GM12878 (cell line): ENCODE measurements around the gene PSMD8. TPM values are rescaled to one million over a fixed set of nuclear protein-coding genes. Genes with fewer than 3 reads are reported as not detected.

ENCODE experiments used
- ATAC-seq: fragments of 200-7000 bp; cut with Tn5 transposase; 3 replicates; pipeline ENCODE4 v1.9.1; 2020; ENCODE audit warnings: mild to moderate bottlenecking, moderate library complexity
- BruUV-seq: library from RNA; stranded (reverse); fragments of 400-500 nt; replicated peaks from 2 replicates; lab custom pipeline; 2021; lab: Mats Ljungman, UMichigan
- CTCF ChIA-PET: fragments of 300-600 bp; sonication (Branson Sonifier 250); formaldehyde crosslinking; extraction: SDS; loops from one replicate; lab custom pipeline; 2021; ENCODE audit warnings: inconsistent platforms; lab: Yijun Ruan, JAX
- POLR2A ChIA-PET: fragments of 350-600 bp; formaldehyde crosslinking; extraction: SDS; loops from one replicate; lab custom pipeline; 2021; ENCODE audit warnings: inconsistent platforms; lab: Charles Lee
- RAD21 ChIA-PET: fragments of 300-600 bp; sonication (Branson Sonifier 250); formaldehyde crosslinking; loops from one replicate; lab custom pipeline; 2023; ENCODE audit warnings: antibody characterized with exemption; ENCODE audit not compliant: unreplicated experiment; lab: Charles Lee
- SMC1A ChIA-PET: fragments of 300-600 bp; sonication (Branson Sonifier 250); formaldehyde crosslinking; loops from one replicate; lab custom pipeline; 2023; ENCODE audit not compliant: unreplicated experiment, uncharacterized antibody; lab: Charles Lee
- DNase-seq: peaks from one replicate; pipeline ENCODE4 v3.0.0-alpha.2; 2011; ENCODE audit warnings: low read depth, low spot score
- FAIRE-seq: peaks from 3 replicates; lab custom pipeline; 2011; peaks lifted over from hg19 to GRCh38; lab: Jason Lieb, UNC
- H2AFZ ChIP-seq: 2 replicates; pipeline ENCODE4 v1.6.0; 2011; ENCODE audit warnings: low read depth, low read length, control low read depth; ENCODE audit not compliant: control insufficient read depth
- H3K27ac ChIP-seq: 2 replicates; pipeline ENCODE4 v1.5.1; 2011; ENCODE audit warnings: control low read depth; ENCODE audit not compliant: control insufficient read depth, insufficient read depth
- H3K27me3 ChIP-seq, 2 experiments: replicated peaks in 1 of 2; 2 replicates each; pipeline versions ENCODE4 v1.6.0 to v1.6.1; 2011; ENCODE audit warnings: low read length in 1 of 2; ENCODE audit not compliant: control insufficient read depth in 2 of 2, insufficient read depth in 2 of 2
- H3K36me3 ChIP-seq, 2 experiments: 2 replicates each; pipeline ENCODE4 v1.5.1; 2011; ENCODE audit warnings: low read length in 1 of 2; ENCODE audit not compliant: control insufficient read depth in 2 of 2, insufficient read depth in 2 of 2
- H3K4me1 ChIP-seq: 2 replicates; pipeline ENCODE4 v1.6.1; 2011; ENCODE audit warnings: mild to moderate bottlenecking, low read length, moderate library complexity, mixed read lengths; ENCODE audit not compliant: control insufficient read depth, insufficient read depth
- H3K4me2 ChIP-seq: 2 replicates; pipeline ENCODE4 v1.6.0; 2011; ENCODE audit warnings: control low read depth; ENCODE audit not compliant: control insufficient read depth, insufficient read depth
- H3K4me3 ChIP-seq: fragments of 200-600 bp; sonication (generic); 2 replicates; pipeline ENCODE4 v1.5.1; 2016
- H3K79me2 ChIP-seq: 2 replicates; pipeline ENCODE4 v1.6.0; 2011; ENCODE audit warnings: low read length; ENCODE audit not compliant: control insufficient read depth, insufficient read depth
- H3K9ac ChIP-seq: 2 replicates; pipeline ENCODE4 v1.8.0; 2011; ENCODE audit warnings: low read length, control low read depth, mixed read lengths; ENCODE audit not compliant: control insufficient read depth, insufficient read depth
- H3K9me3 ChIP-seq: replicated peaks from 3 replicates; pipeline ENCODE4 v1.5.1; 2011; ENCODE audit warnings: mild to moderate bottlenecking, low read length; ENCODE audit not compliant: control insufficient read depth, insufficient read depth
- H4K20me1 ChIP-seq: 2 replicates; pipeline ENCODE4 v1.6.0; 2011; ENCODE audit not compliant: control insufficient read depth, insufficient read depth
- EGR1 ChIP-seq, 2 experiments: IDR thresholded peaks; 1 replicate in 1 of 2; 2 replicates in 1 of 2; pipeline ENCODE4 v1.6.1; 2011 to 2012; ENCODE audit warnings: low read depth in 2 of 2, low read length in 2 of 2, borderline replicate concordance in 1 of 2, mild to moderate bottlenecking in 1 of 2, moderate library complexity in 1 of 2
- MXI1 ChIP-seq: fragments of 150-350 bp; IDR thresholded peaks from 2 replicates; pipeline ENCODE4 v1.6.1; 2011; ENCODE audit warnings: low read depth, mild to moderate bottlenecking, inconsistent platforms, low read length, improper control_type of control experiment
- RFX5 ChIP-seq: IDR thresholded peaks from 2 replicates; pipeline ENCODE4 v1.6.1; 2011; ENCODE audit warnings: low read depth, low read length, improper control_type of control experiment
- WGBS: methylation state at CpG from one replicate; pipeline ENCODE4 v1.1.6; 2016; ENCODE audit warnings: low lambda C conversion rate; ENCODE audit not compliant: insufficient replicate concordance, insufficient coverage; ENCODE audit errors: missing lambda C conversion rate; 5-methylcytosine and 5-hydroxymethylcytosine counted together
- in situ Hi-C: fragments of 300-500 bp; cut with MboI; formaldehyde crosslinking; loops from 9 replicates; pipeline ENCODE4 v1.14.3; 2018; ENCODE audit warnings: mixed read lengths
- intact Hi-C: fragments of 100-400 bp; cut with micrococcal nuclease; formaldehyde crosslinking; loops from one replicate; pipeline ENCODE4 v1.14.2; 2022; ENCODE audit not compliant: unreplicated experiment
- polyA plus RNA-seq, 11 experiments: library from polyadenylated mRNA; depleted of rRNA in 4 of 11; unstranded in 6 of 11; stranded (reverse) in 5 of 11; fragments of >200 nt; fragmentation: Nextera tagmentation in 4 of 11; fragmentation: Illumina TruSeq in 1 of 11; extraction: Ambion mirVana in 4 of 11; extraction: Trizol in 1 of 11; gene quantifications; 1 replicate in 1 of 11; 2 replicates in 10 of 11; pipeline versions ENCODE4 v1.2.1 to v1.2.3, GENCODE V29; 2011 to 2016; ENCODE audit warnings: inconsistent platforms in 2 of 11, missing spikeins in 2 of 11, low read depth in 1 of 11
- total RNA-seq, 4 experiments: library from RNA; depleted of rRNA in 3 of 4; stranded (reverse); fragments of >200 nt in 3 of 4; fragmentation: Illumina TruSeq in 1 of 4; extraction: Trizol in 1 of 4; gene quantifications; 2 replicates each; pipeline versions ENCODE4 v1.2.1 to v1.2.3, GENCODE V29; 2013 to 2021
- TF ChIP-seq, protein P1 (sequence below): fragments of 450-650 bp; IDR thresholded peaks from 2 replicates; pipeline ENCODE4 v1.6.1; 2017; ENCODE audit warnings: antibody characterized with exemption, mild to moderate bottlenecking, moderate library complexity
- TF ChIP-seq, protein P2 (sequence below): IDR thresholded peaks from 2 replicates; pipeline ENCODE4 v1.6.1; 2012; ENCODE audit warnings: improper control_type of control experiment, low read depth, low read length; ENCODE audit not compliant: insufficient replicate concordance

PSMD8 gene
- total and polyA plus RNA-seq, 10 of the 15 experiments (the other 5 are each of a cell fraction or from before 2014, with no cell fraction given), result 81.2 to 409 (median 268) TPM

DNA sequence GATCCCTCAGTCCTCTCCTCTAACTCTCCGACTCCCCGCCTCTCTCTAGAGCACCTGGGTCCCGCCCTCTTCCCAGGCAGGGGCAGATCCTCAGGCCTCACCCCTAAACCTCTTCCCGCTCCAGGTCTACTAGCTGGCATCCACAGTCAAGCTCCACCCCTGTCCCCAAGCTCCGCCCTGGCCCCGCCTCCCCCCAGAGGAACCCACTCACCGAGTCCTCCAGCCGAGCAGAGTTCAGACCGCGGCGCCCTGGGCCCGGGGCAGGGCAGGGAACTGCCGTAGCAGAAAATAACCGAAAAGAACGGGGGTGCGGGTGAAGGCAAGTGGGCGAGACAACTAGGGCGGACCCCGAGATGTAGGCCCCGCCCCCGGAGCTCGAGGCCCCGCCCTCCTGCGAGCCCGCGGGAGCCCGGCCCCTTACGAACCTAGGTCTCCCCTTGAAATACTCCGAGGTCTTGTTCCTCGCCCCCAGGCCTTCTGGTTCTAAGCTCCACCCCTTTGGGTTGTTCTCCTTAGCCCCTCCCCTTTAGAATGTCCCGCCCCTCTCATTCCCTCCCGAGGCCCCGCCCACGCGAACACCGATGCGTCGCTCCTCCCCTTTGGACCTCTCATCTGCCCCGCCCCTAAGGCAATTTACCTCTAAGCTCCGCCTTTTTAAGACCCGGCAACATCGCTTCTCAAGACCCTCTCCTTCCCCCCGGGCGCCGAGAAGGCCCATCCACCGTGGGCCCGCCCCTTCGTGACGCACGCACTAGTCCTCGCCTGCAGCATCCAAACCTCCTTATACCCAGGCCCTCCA, 13.4 kb downstream of the PSMD8 start, which contains the start of gene GGN:
Gene GGN, minus strand, starts transcription at position 485 of the 799 bp plus-strand sequence. CDS start 773 bp downstream, outside the sequence.
- peak within 1 kb of the TSS; percentile 69 for H3K4me3 ChIP-seq
- peaks cover 12% of the 10 kb centered on the region for H3K4me1 ChIP-seq
- DNase-seq, result no peak
- H3K27me3 ChIP-seq, result no peaks in the 10 kb centered on the region; a peak in 1 of 4 replicates
- CTCF ChIA-PET, result interaction anchor here (1.1 to 2.4 kb wide), 4 partner anchors 14 to 543 kb away, joined by 3 to 14 read pairs (median 4); partner anchors contain the start of genes FAM98C, MRPS12, PSMD8 and SARS2
- RAD21 ChIA-PET, result interaction anchor here (0.6 to 1.3 kb wide), 3 partner anchors 13 to 303 kb away, joined by 3 to 5 read pairs (median 3); partner anchors contain the start of genes CATSPERG and PSMD8
- no peak within 1 kb of the TSS for H2AFZ ChIP-seq
- no peaks in the 10 kb centered on the region; the same call in 1 of the 2 replicates for H4K20me1 ChIP-seq
- intact Hi-C loops, result loop anchor here (5.0 kb wide), 1 partner anchor 155 kb away; no protein-coding TSS in a partner anchor
- no peaks in the 10 kb centered on the region for H3K79me2 ChIP-seq
- BruUV-seq, result no TSS peak
- no peaks in the 10 kb centered on the region for H3K9me3 ChIP-seq
- H3K4me2 ChIP-seq, result peak within 1 kb of the TSS; percentile 84
- POLR2A ChIA-PET, result interaction anchor here (0.6 to 1.4 kb wide), 4 partner anchors 12 to 245 kb away, joined by 3 to 5 read pairs (median 3); partner anchors contain the start of genes FAM98C and PSMD8
- no peak within 1 kb of the TSS for H3K27ac ChIP-seq
- no peak for FAIRE-seq
- SMC1A ChIA-PET, result interaction anchor here (0.9 to 1.4 kb wide), 2 partner anchors 10 to 15 kb away, joined by 3 to 5 read pairs; partner anchors contain the start of gene FAM98C
- under 1% methylated on average over 37 of the region's 51 CpGs for WGBS
- TF ChIP-seq MXI1, result no peak
- TF ChIP-seq, protein P1, sequence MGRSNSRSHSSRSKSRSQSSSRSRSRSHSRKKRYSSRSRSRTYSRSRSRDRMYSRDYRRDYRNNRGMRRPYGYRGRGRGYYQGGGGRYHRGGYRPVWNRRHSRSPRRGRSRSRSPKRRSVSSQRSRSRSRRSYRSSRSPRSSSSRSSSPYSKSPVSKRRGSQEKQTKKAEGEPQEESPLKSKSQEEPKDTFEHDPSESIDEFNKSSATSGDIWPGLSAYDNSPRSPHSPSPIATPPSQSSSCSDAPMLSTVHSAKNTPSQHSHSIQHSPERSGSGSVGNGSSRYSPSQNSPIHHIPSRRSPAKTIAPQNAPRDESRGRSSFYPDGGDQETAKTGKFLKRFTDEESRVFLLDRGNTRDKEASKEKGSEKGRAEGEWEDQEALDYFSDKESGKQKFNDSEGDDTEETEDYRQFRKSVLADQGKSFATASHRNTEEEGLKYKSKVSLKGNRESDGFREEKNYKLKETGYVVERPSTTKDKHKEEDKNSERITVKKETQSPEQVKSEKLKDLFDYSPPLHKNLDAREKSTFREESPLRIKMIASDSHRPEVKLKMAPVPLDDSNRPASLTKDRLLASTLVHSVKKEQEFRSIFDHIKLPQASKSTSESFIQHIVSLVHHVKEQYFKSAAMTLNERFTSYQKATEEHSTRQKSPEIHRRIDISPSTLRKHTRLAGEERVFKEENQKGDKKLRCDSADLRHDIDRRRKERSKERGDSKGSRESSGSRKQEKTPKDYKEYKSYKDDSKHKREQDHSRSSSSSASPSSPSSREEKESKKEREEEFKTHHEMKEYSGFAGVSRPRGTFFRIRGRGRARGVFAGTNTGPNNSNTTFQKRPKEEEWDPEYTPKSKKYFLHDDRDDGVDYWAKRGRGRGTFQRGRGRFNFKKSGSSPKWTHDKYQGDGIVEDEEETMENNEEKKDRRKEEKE, result no peak
- no peak for TF ChIP-seq RFX5
- TF ChIP-seq EGR1 (IDR thresholded peaks at IDR 0.05; ENCODE audit: borderline replicate concordance in 1 of 2, low read depth in 2 of 2, low read length in 2 of 2), result 0 out of 3 replicates have a peak, but pooled peaks of 1 of the 2 experiments have one; percentile 21
- TF ChIP-seq, protein P2, sequence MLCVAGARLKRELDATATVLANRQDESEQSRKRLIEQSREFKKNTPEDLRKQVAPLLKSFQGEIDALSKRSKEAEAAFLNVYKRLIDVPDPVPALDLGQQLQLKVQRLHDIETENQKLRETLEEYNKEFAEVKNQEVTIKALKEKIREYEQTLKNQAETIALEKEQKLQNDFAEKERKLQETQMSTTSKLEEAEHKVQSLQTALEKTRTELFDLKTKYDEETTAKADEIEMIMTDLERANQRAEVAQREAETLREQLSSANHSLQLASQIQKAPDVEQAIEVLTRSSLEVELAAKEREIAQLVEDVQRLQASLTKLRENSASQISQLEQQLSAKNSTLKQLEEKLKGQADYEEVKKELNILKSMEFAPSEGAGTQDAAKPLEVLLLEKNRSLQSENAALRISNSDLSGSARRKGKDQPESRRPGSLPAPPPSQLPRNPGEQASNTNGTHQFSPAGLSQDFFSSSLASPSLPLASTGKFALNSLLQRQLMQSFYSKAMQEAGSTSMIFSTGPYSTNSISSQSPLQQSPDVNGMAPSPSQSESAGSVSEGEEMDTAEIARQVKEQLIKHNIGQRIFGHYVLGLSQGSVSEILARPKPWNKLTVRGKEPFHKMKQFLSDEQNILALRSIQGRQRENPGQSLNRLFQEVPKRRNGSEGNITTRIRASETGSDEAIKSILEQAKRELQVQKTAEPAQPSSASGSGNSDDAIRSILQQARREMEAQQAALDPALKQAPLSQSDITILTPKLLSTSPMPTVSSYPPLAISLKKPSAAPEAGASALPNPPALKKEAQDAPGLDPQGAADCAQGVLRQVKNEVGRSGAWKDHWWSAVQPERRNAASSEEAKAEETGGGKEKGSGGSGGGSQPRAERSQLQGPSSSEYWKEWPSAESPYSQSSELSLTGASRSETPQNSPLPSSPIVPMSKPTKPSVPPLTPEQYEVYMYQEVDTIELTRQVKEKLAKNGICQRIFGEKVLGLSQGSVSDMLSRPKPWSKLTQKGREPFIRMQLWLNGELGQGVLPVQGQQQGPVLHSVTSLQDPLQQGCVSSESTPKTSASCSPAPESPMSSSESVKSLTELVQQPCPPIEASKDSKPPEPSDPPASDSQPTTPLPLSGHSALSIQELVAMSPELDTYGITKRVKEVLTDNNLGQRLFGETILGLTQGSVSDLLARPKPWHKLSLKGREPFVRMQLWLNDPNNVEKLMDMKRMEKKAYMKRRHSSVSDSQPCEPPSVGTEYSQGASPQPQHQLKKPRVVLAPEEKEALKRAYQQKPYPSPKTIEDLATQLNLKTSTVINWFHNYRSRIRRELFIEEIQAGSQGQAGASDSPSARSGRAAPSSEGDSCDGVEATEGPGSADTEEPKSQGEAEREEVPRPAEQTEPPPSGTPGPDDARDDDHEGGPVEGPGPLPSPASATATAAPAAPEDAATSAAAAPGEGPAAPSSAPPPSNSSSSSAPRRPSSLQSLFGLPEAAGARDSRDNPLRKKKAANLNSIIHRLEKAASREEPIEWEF, result no peak
- peak; percentile 80 for ATAC-seq
- H3K36me3 ChIP-seq, result peaks cover 5 to 7% of the 10 kb centered on the region in 2 experiments; a peak in 3 of 4 replicates
- in situ Hi-C loops, result no loop called here
- no peak within 1 kb of the TSS for H3K9ac ChIP-seq
